HG02840 (cell line): ENCODE data around the gene TTC34.

Experiments
- ATAC-seq: cut with Tn5 transposase; IDR thresholded peaks from one replicate; pipeline ENCODE4 v1.9.1; 2021; ENCODE audit warnings: mild to moderate bottlenecking, moderate library complexity, moderate number of reproducible peaks; ENCODE audit not compliant: unreplicated experiment, low FRiP score

The TTC34 gene

GRCh38 chr1:2610036-2610959, 191.2 kb downstream of the TTC34 start:
- no peak for ATAC-seq

GRCh38 chr1:2609319-2610035, 192.0 kb downstream of the TTC34 start:
- no peak for ATAC-seq

GRCh38 chr1:2607641-2608091, 193.8 kb downstream of the TTC34 start:
- ATAC-seq, result no peak

GRCh38 chr1:2606881-2607621, 194.4 kb downstream of the TTC34 start:
- no peak for ATAC-seq

GRCh38 chr1:2606396-2606880, 195.1 kb downstream of the TTC34 start:
- ATAC-seq, result no peak

- no peak for ATAC-seq
Observed at GRCh38 chr1:2605509-2606395, 195.7 kb downstream of the TTC34 start.

GRCh38 chr1:2604844-2605508, 196.5 kb downstream of the TTC34 start:
- ATAC-seq, result no peak

GRCh38 chr1:2604156-2604843, 197.2 kb downstream of the TTC34 start:
- no peak for ATAC-seq

- no peak for ATAC-seq
Observed at GRCh38 chr1:2603521-2604155, 197.9 kb downstream of the TTC34 start.

- no peak for ATAC-seq
Observed at GRCh38 chr1:2602866-2603520, 198.5 kb downstream of the TTC34 start.

- ATAC-seq, result no peak
Observed at GRCh38 chr1:2602311-2602835, 199.1 kb downstream of the TTC34 start.

- no peak for ATAC-seq
Observed at GRCh38 chr1:2601721-2602303, 199.7 kb downstream of the TTC34 start.

- no peak for ATAC-seq
Observed at GRCh38 chr1:2598329-2598931, 203.1 kb downstream of the TTC34 start.

- ATAC-seq, result no peak
Observed at GRCh38 chr1:2597441-2598328, 203.8 kb downstream of the TTC34 start.

- ATAC-seq, result no peak
Observed at GRCh38 chr1:2596530-2597333, 204.8 kb downstream of the TTC34 start.
